Neutrophil (primary cell): ENCODE data around the gene CAPN10.

Experiments
- H3K27ac ChIP-seq: fragments of 200-600 bp; sonication (generic); 2 replicates; pipeline ENCODE4 v1.5.1; 2016; ENCODE audit warnings: mild to moderate bottlenecking, moderate library complexity
- H3K27me3 ChIP-seq: fragments of 200-600 bp; sonication (generic); 2 replicates; pipeline ENCODE4 v1.6.0; 2016; ENCODE audit warnings: mild to moderate bottlenecking
- H3K36me3 ChIP-seq: fragments of 200-600 bp; sonication (generic); 2 replicates; pipeline ENCODE4 v1.5.1; 2017
- H3K4me1 ChIP-seq, 2 experiments: fragments of 200-600 bp in 1 of 2; sonication (generic) in 1 of 2; 1 replicate in 1 of 2; 2 replicates in 1 of 2; pipeline versions ENCODE4 v1.5.1 to v1.6.1; 2013 to 2016; ENCODE audit warnings: low read depth in 1 of 2, low read length in 1 of 2, mild to moderate bottlenecking in 1 of 2, moderate library complexity in 1 of 2; ENCODE audit not compliant: control insufficient read depth in 1 of 2, insufficient read depth in 1 of 2
- H3K4me3 ChIP-seq, 2 experiments: fragments of 200-600 bp in 1 of 2; sonication (generic) in 1 of 2; 1 replicate in 1 of 2; 2 replicates in 1 of 2; pipeline ENCODE4 v1.5.1; 2013 to 2016; ENCODE audit warnings: low read depth in 1 of 2, low read length in 1 of 2, mild to moderate bottlenecking in 1 of 2, moderate library complexity in 1 of 2
- H3K9me3 ChIP-seq: fragments of 200-600 bp; sonication (generic); 2 replicates; pipeline ENCODE4 v1.5.1; 2016
- CTCF ChIP-seq: fragments of 200-600 bp; sonication (generic); IDR thresholded peaks from 2 replicates; pipeline ENCODE4 v1.5.1; 2016; ENCODE audit warnings: antibody characterized with exemption

CAPN10 gene

GRCh38 chr2:240645801-240646175, 59.3 kb downstream of the CAPN10 start:
- no peaks in the 10 kb centered on the region for H3K9me3 ChIP-seq
- H3K36me3 ChIP-seq: no peaks in the 10 kb centered on the region
- peaks cover 41% of the 10 kb centered on the region for H3K27me3 ChIP-seq
- peak overlapping the region in 1 of 2 experiments; percentile 20 for H3K4me3 ChIP-seq
- no peak for TF ChIP-seq CTCF
- no peak overlapping the region for H3K27ac ChIP-seq
- H3K4me1 ChIP-seq: peaks cover 0 to 4% of the 10 kb centered on the region in 2 experiments

- no peaks in the 10 kb centered on the region for H3K36me3 ChIP-seq
- H3K27ac ChIP-seq: no peak overlapping the region
- H3K4me1 ChIP-seq: peaks cover 0 to 4% of the 10 kb centered on the region in 2 experiments
- peak overlapping the region in 1 of 2 experiments; percentile 20 for H3K4me3 ChIP-seq
- H3K27me3 ChIP-seq: peaks cover 45% of the 10 kb centered on the region
- no peak for TF ChIP-seq CTCF
- H3K9me3 ChIP-seq: no peaks in the 10 kb centered on the region
Observed at GRCh38 chr2:240646176-240646899, 59.8 kb downstream of the CAPN10 start.

GRCh38 chr2:240646900-240647502, 60.5 kb downstream of the CAPN10 start:
- H3K4me3 ChIP-seq: no peak overlapping the region
- no peaks in the 10 kb centered on the region for H3K9me3 ChIP-seq
- no peak for TF ChIP-seq CTCF
- H3K4me1 ChIP-seq: peaks cover 0 to 4% of the 10 kb centered on the region in 2 experiments
- peaks cover 51% of the 10 kb centered on the region for H3K27me3 ChIP-seq
- no peak overlapping the region for H3K27ac ChIP-seq
- H3K36me3 ChIP-seq: no peaks in the 10 kb centered on the region

GRCh38 chr2:240647503-240648154, 61.1 kb downstream of the CAPN10 start:
- Histone ChIP-seq H3K27ac (no peak overlapping the region), H3K9me3 (no peaks in the 10 kb centered on the region), H3K36me3 (no peaks in the 10 kb centered on the region)

GRCh38 chr2:240648155-240648649, 61.7 kb downstream of the CAPN10 start:
- Histone ChIP-seq H3K4me3 (no peak overlapping the region), H3K27me3 (peaks cover 59% of the 10 kb centered on the region), H3K27ac (no peak overlapping the region), H3K36me3 (no peaks in the 10 kb centered on the region), H3K4me1 (peaks cover 0 to 4% of the 10 kb centered on the region in 2 experiments), H3K9me3 (no peaks in the 10 kb centered on the region)
- TF ChIP-seq CTCF: no peak

More at GRCh38 chr2:240647503-240648154, 61.1 kb downstream of the CAPN10 start:
- Histone ChIP-seq H3K27me3 (peaks cover 57% of the 10 kb centered on the region), H3K4me3 (no peak overlapping the region), H3K4me1 (peaks cover 0 to 4% of the 10 kb centered on the region in 2 experiments)
- TF ChIP-seq CTCF: no peak
